IMR-90 (cell line): ENCODE measurements around the gene MINDY2. TPM values are rescaled to one million over a fixed set of nuclear protein-coding genes. Genes with fewer than 3 reads are reported as not detected.

ENCODE experiments used
- ATAC-seq: fragments of 200-7000 bp; cut with Tn5 transposase; 2 replicates; pipeline ENCODE4 v1.9.1; 2020; ENCODE audit warnings: low read depth, mild to moderate bottlenecking, moderate library complexity
- BruUV-seq: library from RNA; stranded (reverse); fragments of 400-500 nt; replicated peaks from 2 replicates; lab custom pipeline; 2021; lab: Mats Ljungman, UMichigan
- CTCF ChIA-PET: fragments of 300-600 bp; formaldehyde crosslinking; extraction: SDS; loops from one replicate; lab custom pipeline; 2021; ENCODE audit warnings: antibody characterized with exemption; lab: Yijun Ruan, JAX
- POLR2A ChIA-PET: fragments of 300-600 bp; sonication (Branson Sonifier 250); formaldehyde crosslinking; loops from one replicate; lab custom pipeline; 2022; ENCODE audit warnings: antibody characterized with exemption; ENCODE audit not compliant: unreplicated experiment; lab: Charles Lee
- DNase-seq: peaks from one replicate; pipeline ENCODE4 v3.0.0; 2013
- H2AFZ ChIP-seq: replicated peaks from 2 replicates; pipeline ENCODE3; 2013; ENCODE audit warnings: low read length, mild to moderate bottlenecking; ENCODE audit not compliant: poor library complexity
- H2AK5ac ChIP-seq: 2 replicates; pipeline ENCODE4 v1.6.1; 2013; ENCODE audit warnings: low read depth, low read length, inconsistent platforms
- H2AK9ac ChIP-seq: replicated peaks from 2 replicates; pipeline ENCODE3; 2013; ENCODE audit warnings: mild to moderate bottlenecking, low read depth, low read length, moderate library complexity; ENCODE audit not compliant: poor library complexity
- H2BK120ac ChIP-seq: 2 replicates; pipeline ENCODE4 v1.6.1; 2013; ENCODE audit warnings: low read depth, low read length, inconsistent platforms
- H2BK15ac ChIP-seq: 3 replicates; pipeline ENCODE4 v1.6.1; 2013; ENCODE audit warnings: low read depth, low read length, inconsistent platforms
- H2BK20ac ChIP-seq: 2 replicates; pipeline ENCODE4 v1.6.1; 2013; ENCODE audit warnings: low read depth, mild to moderate bottlenecking, inconsistent platforms, low read length, moderate library complexity
- H2BK5ac ChIP-seq: 2 replicates; pipeline ENCODE4 v1.6.1; 2013; ENCODE audit warnings: mild to moderate bottlenecking, low read depth, low read length, inconsistent platforms; ENCODE audit not compliant: poor library complexity, severe bottlenecking
- H3K14ac ChIP-seq: replicated peaks from 2 replicates; pipeline ENCODE4 v1.6.1; 2013; ENCODE audit warnings: low read depth, low read length, inconsistent platforms
- H3K18ac ChIP-seq: 2 replicates; pipeline ENCODE4 v1.6.1; 2013; ENCODE audit warnings: low read depth, low read length, control low read depth
- H3K23ac ChIP-seq: 2 replicates; pipeline ENCODE4 v1.6.1; 2013; ENCODE audit warnings: low read depth, low read length, inconsistent platforms
- H3K27ac ChIP-seq: 2 replicates; pipeline ENCODE4 v1.5.1; 2013; ENCODE audit warnings: mild to moderate bottlenecking, control low read depth, low read length; ENCODE audit not compliant: insufficient read depth
- H3K27me3 ChIP-seq: 2 replicates; pipeline ENCODE4 v1.6.1; 2013; ENCODE audit warnings: low read length; ENCODE audit not compliant: control insufficient read depth, insufficient read depth
- H3K36me3 ChIP-seq: 2 replicates; pipeline ENCODE4 v1.6.1; 2013; ENCODE audit warnings: low read length, mixed read lengths; ENCODE audit not compliant: control insufficient read depth, insufficient read depth
- H3K4ac ChIP-seq: 2 replicates; pipeline ENCODE4 v1.6.1; 2013; ENCODE audit warnings: low read depth, low read length, inconsistent platforms
- H3K4me1 ChIP-seq: 2 replicates; pipeline ENCODE4 v1.6.1; 2013; ENCODE audit warnings: low read length, mixed read lengths; ENCODE audit not compliant: control insufficient read depth, insufficient read depth
- H3K4me2 ChIP-seq: 2 replicates; pipeline ENCODE4 v1.6.1; 2013; ENCODE audit warnings: low read depth, mild to moderate bottlenecking, control low read depth, low read length, moderate library complexity
- H3K4me3 ChIP-seq: 2 replicates; pipeline ENCODE4 v1.5.1; 2013; ENCODE audit warnings: low read depth, mild to moderate bottlenecking, control low read depth, low read length, moderate library complexity; ENCODE audit not compliant: insufficient read depth
- H3K56ac ChIP-seq: 2 replicates; pipeline ENCODE4 v1.6.1; 2013; ENCODE audit warnings: low read length, inconsistent platforms; ENCODE audit not compliant: insufficient read depth; ENCODE audit errors: extremely low read depth
- H3K79me1 ChIP-seq, 2 experiments: 2 replicates each; pipeline ENCODE4 v1.6.1; 2013; ENCODE audit warnings: low read length in 2 of 2, inconsistent platforms in 1 of 2, low read depth in 1 of 2
- H3K9ac ChIP-seq: 2 replicates; pipeline ENCODE4 v1.6.1; 2013; ENCODE audit warnings: low read depth, low read length, control low read depth
- H3K9me1 ChIP-seq: 2 replicates; pipeline ENCODE4 v1.6.1; 2013; ENCODE audit warnings: low read length, inconsistent platforms; ENCODE audit not compliant: insufficient read depth
- H3K9me3 ChIP-seq: 2 replicates; pipeline ENCODE4 v1.6.1; 2013; ENCODE audit warnings: low read length; ENCODE audit not compliant: control insufficient read depth, insufficient read depth
- H4K20me1 ChIP-seq: 2 replicates; pipeline ENCODE4 v1.6.1; 2013; ENCODE audit warnings: low read length, inconsistent platforms; ENCODE audit not compliant: insufficient read depth
- H4K5ac ChIP-seq: 2 replicates; pipeline ENCODE4 v1.6.1; 2013; ENCODE audit warnings: mild to moderate bottlenecking, low read depth, low read length, control low read depth
- H4K8ac ChIP-seq, 2 experiments: 2 replicates each; pipeline ENCODE4 v1.6.1; 2013; ENCODE audit warnings: low read depth in 2 of 2, low read length in 2 of 2, control low read depth in 1 of 2, inconsistent platforms in 1 of 2
- H4K91ac ChIP-seq: 2 replicates; pipeline ENCODE4 v1.6.1; 2013; ENCODE audit warnings: low read depth, low read length, inconsistent platforms; ENCODE audit not compliant: insufficient read depth
- FOS ChIP-seq: fragments of 150-350 bp; IDR thresholded peaks from 2 replicates; pipeline ENCODE4 v1.6.1; 2016; ENCODE audit warnings: low read depth, low read length
- SMC3 ChIP-seq: fragments of 150-350 bp; IDR thresholded peaks from 2 replicates; pipeline ENCODE4 v1.6.1; 2016; ENCODE audit warnings: low read depth, mild to moderate bottlenecking, antibody characterized with exemption, low read length, moderate library complexity
- WGBS, 2 experiments: methylation state at CpG; one replicate each; pipeline versions ENCODE4 v1.1.5 to v1.1.7; 2013; ENCODE audit warnings: missing lambda C conversion rate in 2 of 2; ENCODE audit not compliant: insufficient read length in 1 of 2; ENCODE audit errors: extremely low coverage in 2 of 2; 5-methylcytosine and 5-hydroxymethylcytosine counted together
- dilution Hi-C: fragments of 300-500 bp; cut with HindIII; formaldehyde crosslinking; loops from one replicate; pipeline ENCODE4 v1.14.3; 2018; ENCODE audit warnings: low sequenced_read_pairs; ENCODE audit not compliant: unreplicated experiment
- in situ Hi-C: fragments of 300-500 bp; cut with MboI; formaldehyde crosslinking; loops from 3 replicates; pipeline ENCODE4 v1.14.3; 2019; ENCODE audit warnings: low sequenced_read_pairs, inconsistent platforms, mixed read lengths
- intact Hi-C: fragments of 100-400 bp; cut with micrococcal nuclease; formaldehyde crosslinking; loops from 2 replicates; pipeline ENCODE4 v1.10.0; 2022
- polyA plus RNA-seq, 3 experiments: library from polyadenylated mRNA; depleted of rRNA; stranded (reverse); fragments of >200 nt; gene quantifications; 2 replicates each; pipeline ENCODE4 v1.2.3, GENCODE V29; 2012; ENCODE audit warnings: low replicate concordance in 1 of 3
- total RNA-seq: library from RNA; depleted of rRNA; stranded (reverse); fragments of >200 nt; gene quantifications from 2 replicates; pipeline ENCODE4 v1.2.3, GENCODE V29; 2012
- TF ChIP-seq, protein P1 (sequence below): conservative IDR thresholded peaks from 2 replicates; pipeline ENCODE4 v1.5.1; 2012; ENCODE audit warnings: mild to moderate bottlenecking, low read depth, low read length, improper control_type of control experiment

The MINDY2 gene
- total and polyA plus RNA-seq, 2 of the 4 experiments (the other 2 are of a cell fraction): 4.0 to 9.3 TPM

DNA sequence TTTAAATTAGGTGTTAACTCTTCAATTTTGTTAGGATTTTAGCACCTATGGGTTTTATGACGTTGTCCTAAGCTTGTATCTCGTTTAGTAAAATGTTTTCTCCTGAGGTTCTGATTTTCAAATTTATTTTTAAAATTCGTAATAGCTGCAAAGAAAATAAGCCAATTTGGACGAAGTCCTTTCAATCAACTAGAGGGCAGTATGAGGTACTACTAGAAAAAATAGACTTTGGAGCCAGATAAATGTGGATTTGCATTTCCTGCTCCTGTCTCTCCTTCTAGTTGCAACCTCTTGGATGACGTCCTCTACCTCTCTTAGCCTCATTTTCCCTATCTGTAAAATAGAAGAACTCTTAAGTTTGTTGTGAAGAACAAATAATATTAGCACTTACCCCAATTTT, 81.2 kb downstream of the MINDY2 start:
- TF ChIP-seq SMC3 (no peak), FOS (no peak)
- TF ChIP-seq, protein P1, sequence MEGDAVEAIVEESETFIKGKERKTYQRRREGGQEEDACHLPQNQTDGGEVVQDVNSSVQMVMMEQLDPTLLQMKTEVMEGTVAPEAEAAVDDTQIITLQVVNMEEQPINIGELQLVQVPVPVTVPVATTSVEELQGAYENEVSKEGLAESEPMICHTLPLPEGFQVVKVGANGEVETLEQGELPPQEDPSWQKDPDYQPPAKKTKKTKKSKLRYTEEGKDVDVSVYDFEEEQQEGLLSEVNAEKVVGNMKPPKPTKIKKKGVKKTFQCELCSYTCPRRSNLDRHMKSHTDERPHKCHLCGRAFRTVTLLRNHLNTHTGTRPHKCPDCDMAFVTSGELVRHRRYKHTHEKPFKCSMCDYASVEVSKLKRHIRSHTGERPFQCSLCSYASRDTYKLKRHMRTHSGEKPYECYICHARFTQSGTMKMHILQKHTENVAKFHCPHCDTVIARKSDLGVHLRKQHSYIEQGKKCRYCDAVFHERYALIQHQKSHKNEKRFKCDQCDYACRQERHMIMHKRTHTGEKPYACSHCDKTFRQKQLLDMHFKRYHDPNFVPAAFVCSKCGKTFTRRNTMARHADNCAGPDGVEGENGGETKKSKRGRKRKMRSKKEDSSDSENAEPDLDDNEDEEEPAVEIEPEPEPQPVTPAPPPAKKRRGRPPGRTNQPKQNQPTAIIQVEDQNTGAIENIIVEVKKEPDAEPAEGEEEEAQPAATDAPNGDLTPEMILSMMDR: no peak
- Histone ChIP-seq H3K18ac (no peak overlapping the region), H3K14ac (no peak overlapping the region), H2AFZ (no peak overlapping the region), H3K9ac (no peak overlapping the region), H3K27me3 (no peaks in the 10 kb centered on the region), H4K91ac (no peak overlapping the region), H3K9me1 (no peaks in the 10 kb centered on the region), H3K27ac (no peak overlapping the region), H3K23ac (no peak overlapping the region), H3K4ac (no peak overlapping the region), H4K8ac (no peak overlapping the region), H2BK5ac (no peak overlapping the region), H2BK20ac (no peak overlapping the region), H3K4me3 (no peak overlapping the region), H4K20me1 (no peaks in the 10 kb centered on the region), H3K4me2 (no peak overlapping the region), H2BK120ac (no peak overlapping the region), H3K79me1 (no peaks in the 10 kb centered on the region), H2BK15ac (no peak overlapping the region), H3K36me3 (peaks cover 19% of the 10 kb centered on the region), H3K4me1 (no peaks in the 10 kb centered on the region), H3K56ac (no peak overlapping the region), H2AK9ac (no peak overlapping the region), H4K5ac (no peak overlapping the region), H2AK5ac (no peak overlapping the region), H3K9me3 (no peaks in the 10 kb centered on the region)
- dilution Hi-C loops: no loop called here
- in situ Hi-C loops: no loop called here
- DNase-seq (no peak), ATAC-seq (no peak)
- CTCF ChIA-PET: interaction anchor here (1.1 kb wide), 1 partner anchor 23 kb away, joined by 3 read pairs; no protein-coding TSS in a partner anchor
- POLR2A ChIA-PET: no interaction called here
- BruUV-seq: no TSS peak
- WGBS, 2 experiments: no CpG with 5 or more reads among the region's 5 CpGs
- intact Hi-C loops: loop anchor here (10.0 kb wide), 2 partner anchors 58 to 628 kb away; no protein-coding TSS in a partner anchor
